Gastroesophageal sphincter (tissue), 4 donors: Measurements from ENCODE around the gene BEX2. TPM values are rescaled to one million over a fixed set of nuclear protein-coding genes. Genes with fewer than 3 reads are reported as not detected.

Experiments used
- ATAC-seq: fragments of 150-250 bp; one replicate; pipeline ENCODE4 v1.9.1; 2016; ENCODE audit warnings: mild to moderate bottlenecking, moderate library complexity
- H3K27ac ChIP-seq, 4 donors: fragments of 200-600 bp; sonication (generic) in 3 of 4; 1 replicate in 3 of 4; 2 replicates in 1 of 4; pipeline ENCODE4 v1.5.1; 2016 to 2019
- H3K27me3 ChIP-seq: fragments of 200-600 bp; sonication (generic); one replicate; pipeline ENCODE4 v1.5.1; 2019
- H3K36me3 ChIP-seq, 2 donors: fragments of 200-600 bp; sonication (generic); one replicate each; pipeline ENCODE4 v1.5.1; 2019; ENCODE audit warnings: control low read depth in 1 of 2
- H3K4me1 ChIP-seq, 3 donors: fragments of 200-600 bp; sonication (generic); 1 replicate in 2 of 3; 2 replicates in 1 of 3; pipeline ENCODE4 v1.5.1; 2016 to 2019; ENCODE audit warnings: control low read depth in 2 of 3
- H3K4me3 ChIP-seq, 2 donors: fragments of 200-600 bp; sonication (generic); one replicate each; pipeline ENCODE4 v1.5.1; 2019; ENCODE audit warnings: mild to moderate bottlenecking in 1 of 2, moderate library complexity in 1 of 2
- H3K9me3 ChIP-seq, 3 donors: fragments of 200-600 bp; sonication (generic); one replicate each; pipeline ENCODE4 v1.5.1; 2017 to 2019; ENCODE audit warnings: control low read depth in 2 of 3
- EP300 ChIP-seq: sonication (generic); formaldehyde crosslinking; IDR thresholded peaks from one replicate; pipeline ENCODE4 v1.6.1; 2017; ENCODE audit warnings: antibody characterized with exemption, mild to moderate bottlenecking
- POLR2A ChIP-seq, 2 donors: fragments of 450-650 bp; IDR thresholded peaks; one replicate each; pipeline ENCODE4 v1.6.1; 2017; ENCODE audit warnings: antibody characterized with exemption in 2 of 2, mild to moderate bottlenecking in 2 of 2, moderate library complexity in 1 of 2
- POLR2AphosphoS5 ChIP-seq: sonication (generic); formaldehyde crosslinking; IDR thresholded peaks from one replicate; pipeline ENCODE4 v1.6.1; 2017; ENCODE audit warnings: antibody characterized with exemption
- WGBS, 2 donors: methylation state at CpG; one replicate each; pipeline ENCODE4 v1.1.5; 2018; ENCODE audit warnings: low coverage in 1 of 2; 5-methylcytosine and 5-hydroxymethylcytosine counted together
- total RNA-seq, 4 donors: library from RNA; depleted of rRNA; stranded (reverse); fragments of >200 nt; gene quantifications; one replicate each; pipeline ENCODE4 v1.1.0, GENCODE V29; 2016
- TF ChIP-seq, protein P1 (sequence below), 4 experiments: fragments of 200-600 bp in 2 of 4; fragments of 450-650 bp in 2 of 4; sonication (generic) in 1 of 4; IDR thresholded peaks; one replicate each; pipeline ENCODE4 v1.5.1; 2017 to 2019; ENCODE audit warnings: antibody characterized with exemption in 4 of 4, mild to moderate bottlenecking in 2 of 4, moderate library complexity in 2 of 4

Gene BEX2
- total RNA-seq, 4 donors from 2014 or later = 2.3 to 24.5 (median 5.4) TPM

DNA sequence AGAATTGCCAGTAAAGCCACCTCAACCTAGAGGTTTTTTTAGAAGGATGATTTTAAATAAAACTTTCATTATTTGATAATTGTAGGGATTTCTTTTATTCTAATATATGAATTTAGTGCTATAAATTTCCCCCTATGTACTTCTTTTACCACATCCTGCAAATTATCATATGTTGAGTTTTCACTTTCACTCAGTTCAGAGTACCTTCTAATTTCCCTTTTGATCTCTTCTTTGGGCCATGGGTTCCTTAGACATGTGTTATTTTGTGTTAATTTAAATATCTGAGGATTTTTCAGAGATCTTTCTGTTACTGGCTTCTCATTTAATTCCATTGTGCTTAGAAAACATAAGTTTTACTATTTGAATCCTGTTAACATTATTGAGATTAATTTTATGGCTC is 6.1 kb downstream of the BEX2 start:
- no peak for ATAC-seq
- Histone ChIP-seq H3K4me3 (no peak overlapping the region), H3K36me3 (no peaks in the 10 kb centered on the region), H3K27me3 (no peaks in the 10 kb centered on the region), H3K9me3 (no peaks in the 10 kb centered on the region), H3K27ac (no peak overlapping the region), H3K4me1 (no peaks in the 10 kb centered on the region)
- TF ChIP-seq POLR2AphosphoS5 (no peak), POLR2A (IDR thresholded peaks at IDR 0.05) (no peak), EP300 (no peak)
- TF ChIP-seq, protein P1, sequence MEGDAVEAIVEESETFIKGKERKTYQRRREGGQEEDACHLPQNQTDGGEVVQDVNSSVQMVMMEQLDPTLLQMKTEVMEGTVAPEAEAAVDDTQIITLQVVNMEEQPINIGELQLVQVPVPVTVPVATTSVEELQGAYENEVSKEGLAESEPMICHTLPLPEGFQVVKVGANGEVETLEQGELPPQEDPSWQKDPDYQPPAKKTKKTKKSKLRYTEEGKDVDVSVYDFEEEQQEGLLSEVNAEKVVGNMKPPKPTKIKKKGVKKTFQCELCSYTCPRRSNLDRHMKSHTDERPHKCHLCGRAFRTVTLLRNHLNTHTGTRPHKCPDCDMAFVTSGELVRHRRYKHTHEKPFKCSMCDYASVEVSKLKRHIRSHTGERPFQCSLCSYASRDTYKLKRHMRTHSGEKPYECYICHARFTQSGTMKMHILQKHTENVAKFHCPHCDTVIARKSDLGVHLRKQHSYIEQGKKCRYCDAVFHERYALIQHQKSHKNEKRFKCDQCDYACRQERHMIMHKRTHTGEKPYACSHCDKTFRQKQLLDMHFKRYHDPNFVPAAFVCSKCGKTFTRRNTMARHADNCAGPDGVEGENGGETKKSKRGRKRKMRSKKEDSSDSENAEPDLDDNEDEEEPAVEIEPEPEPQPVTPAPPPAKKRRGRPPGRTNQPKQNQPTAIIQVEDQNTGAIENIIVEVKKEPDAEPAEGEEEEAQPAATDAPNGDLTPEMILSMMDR (IDR thresholded peaks at IDR 0.05) = no peak

DNA sequence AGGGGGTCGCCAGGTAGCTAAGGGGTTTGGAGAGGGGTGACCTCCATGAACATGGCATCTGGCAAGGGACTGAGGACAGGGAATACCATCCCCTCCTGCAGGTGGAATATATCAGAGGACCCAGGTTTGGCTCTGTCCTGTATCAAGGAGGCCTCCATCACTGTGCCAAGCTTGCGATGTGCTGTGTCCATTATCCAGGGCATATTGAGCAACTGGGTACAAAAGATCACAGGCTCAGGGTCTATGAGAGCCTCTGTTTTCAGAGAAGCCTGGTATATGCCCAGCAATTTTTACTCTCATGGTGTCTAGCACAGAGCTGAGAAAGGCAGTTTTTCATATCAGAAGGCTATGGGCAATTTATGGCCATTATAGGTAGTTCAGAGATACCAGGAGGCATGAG is 17.7 kb downstream of the BEX2 start:
- no peaks in the 10 kb centered on the region for H3K4me1 ChIP-seq
- no peaks in the 10 kb centered on the region for H3K36me3 ChIP-seq
- TF ChIP-seq POLR2A (IDR thresholded peaks at IDR 0.05) (no peak), EP300 (no peak), POLR2AphosphoS5 (no peak)
- TF ChIP-seq, protein P1 (IDR thresholded peaks at IDR 0.05) = no peak
- 100% methylated on average over 1 of the region's 2 CpGs; no CpG with 5 or more reads in 1 of the 2 donors for WGBS, 2 donors
- H3K27me3 ChIP-seq = no peaks in the 10 kb centered on the region
- no peaks in the 10 kb centered on the region for H3K9me3 ChIP-seq
- peak; percentile 25 for ATAC-seq
- H3K27ac ChIP-seq = no peak overlapping the region
- no peak overlapping the region for H3K4me3 ChIP-seq

DNA sequence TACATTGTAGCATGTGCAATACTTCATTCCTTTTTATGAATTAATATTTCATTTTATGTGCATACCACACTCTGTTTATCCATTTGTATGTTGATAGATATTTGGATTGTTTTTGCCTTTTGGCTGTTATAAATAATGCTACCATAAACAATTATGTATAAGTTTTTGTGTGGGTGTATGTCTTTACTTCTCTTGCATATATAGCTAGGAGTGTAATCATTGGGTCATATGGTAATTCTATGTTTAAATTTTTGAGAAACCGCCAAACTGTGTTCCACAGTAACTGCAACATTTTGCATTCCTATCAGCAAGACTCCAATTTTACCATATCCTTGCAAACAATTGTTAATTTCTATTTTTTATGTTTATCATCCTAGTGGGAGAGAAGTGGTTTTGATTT is 31.2 kb downstream of the BEX2 start:
- Histone ChIP-seq H3K4me1 (peaks cover 0 to 9% (median 0%) of the 10 kb centered on the region in 3 donors), H3K9me3 (no peaks in the 10 kb centered on the region), H3K27me3 (peaks cover 15% of the 10 kb centered on the region), H3K27ac (no peak overlapping the region), H3K36me3 (no peaks in the 10 kb centered on the region), H3K4me3 (no peak overlapping the region)
- ATAC-seq = no peak
- no peak for TF ChIP-seq POLR2AphosphoS5
- TF ChIP-seq, protein P1 (IDR thresholded peaks at IDR 0.05) = no peak
- no peak for TF ChIP-seq EP300
- WGBS, 2 donors = 50 to 88% methylated on average over 1 of the region's 1 CpG

DNA sequence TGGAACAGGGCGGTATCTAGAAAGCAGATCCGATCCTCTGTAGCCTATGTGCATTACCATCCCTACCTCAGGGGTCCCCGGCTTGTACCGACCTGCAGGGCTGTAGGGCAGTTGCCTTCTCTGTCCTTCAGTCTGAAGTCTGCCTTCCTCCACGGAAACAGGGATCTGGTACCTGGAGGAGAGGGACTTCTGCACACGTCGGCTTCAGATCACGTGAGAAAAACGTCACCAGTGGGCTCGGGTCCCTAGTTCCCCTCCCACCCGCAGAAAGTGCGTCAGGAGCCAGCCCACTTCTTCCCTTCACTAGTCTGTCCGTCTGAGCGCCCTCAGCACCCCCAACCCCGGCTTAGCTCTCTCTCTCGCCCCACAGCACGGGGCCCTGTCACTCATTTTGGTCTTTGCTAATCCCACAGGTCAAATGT is 34.2 kb downstream of the BEX2 start, which contains the start of gene TCEAL5:
Gene TCEAL5 (minus strand): TSS at position 170 of the 422 bp plus-strand sequence. CDS start 2,187 bp downstream, outside the sequence.
- peaks cover 0 to 9% (median 0%) of the 10 kb centered on the region in 3 donors for H3K4me1 ChIP-seq
- H3K27me3 ChIP-seq = peaks cover 15% of the 10 kb centered on the region
- 21% methylated on average over 8 of the region's 17 CpGs; no CpG with 5 or more reads in 1 of the 2 donors for WGBS, 2 donors
- H3K36me3 ChIP-seq = no peaks in the 10 kb centered on the region
- no peak within 1 kb of the TSS for H3K27ac ChIP-seq
- peak; percentile 26 for ATAC-seq
- H3K9me3 ChIP-seq = no peaks in the 10 kb centered on the region
- H3K4me3 ChIP-seq = peak within 1 kb of the TSS in 1 of 2 donors; percentile 23
- TF ChIP-seq POLR2A (IDR thresholded peaks at IDR 0.05) (no peak), EP300 (no peak), POLR2AphosphoS5 (no peak)
- TF ChIP-seq, protein P1 (IDR thresholded peaks at IDR 0.05) = no peak

DNA sequence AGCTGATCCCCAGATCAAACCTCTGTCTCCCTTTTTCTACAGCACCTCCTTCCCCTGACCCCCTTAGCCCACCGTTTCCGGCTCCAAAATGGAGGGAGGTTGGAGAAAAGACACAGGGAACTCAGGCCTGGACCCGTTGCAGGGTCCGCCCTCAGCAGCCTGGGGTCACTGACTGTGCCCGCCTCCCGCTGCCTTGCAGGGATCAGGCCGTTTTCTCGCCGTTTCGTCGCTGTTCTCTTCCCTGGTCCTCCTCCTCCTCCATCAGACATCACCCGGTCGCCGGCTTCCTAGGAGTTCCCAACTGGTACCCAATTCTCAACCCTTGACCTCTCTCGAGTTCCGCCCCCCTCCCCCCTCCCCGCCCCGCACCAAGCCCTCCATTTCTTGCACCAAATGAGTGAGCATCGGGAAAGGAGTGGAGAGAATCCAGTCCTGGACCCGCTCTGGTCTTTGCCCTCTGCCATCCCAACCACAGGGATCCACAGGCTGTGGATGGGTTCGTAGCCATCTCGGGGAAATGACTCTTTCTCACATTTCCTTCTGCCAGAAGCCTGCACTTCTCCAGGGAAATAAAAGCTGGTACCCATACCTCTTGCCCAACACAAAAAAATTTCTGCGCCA is 34.7 kb downstream of the BEX2 start:
- Histone ChIP-seq H3K27me3 (peaks cover 15% of the 10 kb centered on the region), H3K36me3 (no peaks in the 10 kb centered on the region), H3K4me1 (peaks cover 0 to 9% (median 0%) of the 10 kb centered on the region in 3 donors), H3K27ac (no peak overlapping the region), H3K4me3 (peak overlapping the region in 1 of 2 donors; percentile 23), H3K9me3 (no peaks in the 10 kb centered on the region)
- WGBS, 2 donors = 0 to 38% methylated on average over 2 to 5 of the region's 23 CpGs
- TF ChIP-seq POLR2A (IDR thresholded peaks at IDR 0.05) (no peak), POLR2AphosphoS5 (no peak), EP300 (no peak)
- TF ChIP-seq, protein P1 (IDR thresholded peaks at IDR 0.05) = no peak
- no peak for ATAC-seq
